PC-3 (cell line): ENCODE measurements around the gene CCDC197. TPM values are rescaled to one million over a fixed set of nuclear protein-coding genes. Genes with fewer than 3 reads are reported as not detected.

Source experiments
- ATAC-seq: fragments of 200-7000 bp; cut with Tn5 transposase; 2 replicates; pipeline ENCODE4 v1.9.1; 2020; ENCODE audit warnings: mild to moderate bottlenecking, moderate library complexity
- BruUV-seq: library from RNA; stranded (reverse); fragments of 400-500 nt; replicated peaks from 2 replicates; lab custom pipeline; 2021; lab: Mats Ljungman, UMichigan
- CTCF ChIA-PET: fragments of 300-600 bp; sonication (Branson Sonifier 250); formaldehyde crosslinking; loops from one replicate; lab custom pipeline; 2022; ENCODE audit warnings: antibody characterized with exemption; lab: Charles Lee
- POLR2A ChIA-PET: fragments of 300-600 bp; sonication (Branson Sonifier 250); formaldehyde crosslinking; loops from one replicate; lab custom pipeline; 2022; ENCODE audit warnings: antibody characterized with exemption; ENCODE audit not compliant: unreplicated experiment; lab: Charles Lee
- DNase-seq: peaks from one replicate; pipeline ENCODE4 v3.0.0-alpha.2; 2015
- H2AFZ ChIP-seq: fragments of 300-600 bp; sonication (generic); 2 replicates; pipeline ENCODE4 v1.6.0; 2016; ENCODE audit warnings: antibody characterized with exemption, low read length
- H3F3A ChIP-seq: fragments of 300-600 bp; sonication (generic); one replicate; pipeline ENCODE4 v1.6.0; 2017; ENCODE audit warnings: antibody characterized with exemption, low read length, control low read depth, mild to moderate bottlenecking; ENCODE audit not compliant: unreplicated experiment
- H3K27ac ChIP-seq: fragments of 300-600 bp; sonication (generic); 2 replicates; pipeline ENCODE4 v1.5.1; 2016; ENCODE audit warnings: mild to moderate bottlenecking, low read length
- H3K27me3 ChIP-seq: fragments of 300-600 bp; sonication (generic); 2 replicates; pipeline ENCODE4 v1.6.1; 2016; ENCODE audit warnings: low read length, mixed read lengths
- H3K36me3 ChIP-seq: fragments of 300-600 bp; sonication (generic); 2 replicates; pipeline ENCODE4 v1.6.1; 2016; ENCODE audit warnings: low read depth, mixed run types, low read length, mixed read lengths
- H3K4me1 ChIP-seq: fragments of 300-600 bp; sonication (generic); 2 replicates; pipeline ENCODE4 v1.5.1; 2016; ENCODE audit warnings: low read length; ENCODE audit not compliant: insufficient read depth
- H3K4me2 ChIP-seq: fragments of 300-600 bp; sonication (generic); 2 replicates; pipeline ENCODE4 v1.6.0; 2016; ENCODE audit warnings: low read length
- H3K4me3 ChIP-seq: fragments of 300-600 bp; sonication (generic); 2 replicates; pipeline ENCODE4 v1.5.1; 2016; ENCODE audit warnings: mild to moderate bottlenecking, low read length, mixed read lengths
- H3K79me2 ChIP-seq: fragments of 300-600 bp; sonication (generic); 2 replicates; pipeline ENCODE4 v1.6.1; 2017; ENCODE audit warnings: low read length, mixed read lengths
- H3K9ac ChIP-seq: fragments of 300-600 bp; sonication (generic); 2 replicates; pipeline ENCODE4 v1.6.0; 2016; ENCODE audit warnings: mild to moderate bottlenecking, low read length
- H3K9me2 ChIP-seq: fragments of 300-600 bp; sonication (generic); replicated peaks from 2 replicates; pipeline ENCODE4 v1.6.1; 2016; ENCODE audit warnings: mixed run types, low read length, mixed read lengths
- H3K9me3 ChIP-seq: fragments of 300-600 bp; sonication (generic); 2 replicates; pipeline ENCODE4 v1.6.1; 2016; ENCODE audit warnings: low read length, mixed read lengths
- H4K20me1 ChIP-seq: fragments of 300-600 bp; sonication (generic); 2 replicates; pipeline ENCODE4 v1.6.1; 2016; ENCODE audit warnings: low read length, mixed read lengths
- CTCF ChIP-seq: fragments of 300-600 bp; sonication (generic); conservative IDR thresholded peaks from 2 replicates; pipeline ENCODE4 v1.5.1; 2017; ENCODE audit warnings: antibody characterized with exemption, low read depth, mild to moderate bottlenecking, low read length
- EZH2 ChIP-seq: fragments of 300-600 bp; sonication (generic); IDR thresholded peaks from one replicate; pipeline ENCODE4 v1.6.1; 2017; ENCODE audit warnings: antibody characterized with exemption, mild to moderate bottlenecking, low read length; ENCODE audit not compliant: unreplicated experiment
- EZH2phosphoT487 ChIP-seq: fragments of 300-600 bp; sonication (generic); IDR thresholded peaks from 2 replicates; pipeline ENCODE4 v1.6.1; 2018; ENCODE audit warnings: mild to moderate bottlenecking, antibody characterized with exemption, low read length, borderline replicate concordance
- intact Hi-C: fragments of 100-400 bp; cut with micrococcal nuclease; formaldehyde crosslinking; loops from 2 replicates; pipeline ENCODE4 v1.9.0; 2023
- microRNA-seq: library from miRNA; unstranded; fragments of <30 nt; microRNA quantifications from one replicate; pipeline ENCODE4 v1.1.0, GENCODE V29; 2020; ENCODE audit not compliant: unreplicated experiment
- total RNA-seq: library from RNA; depleted of rRNA; stranded (reverse); fragments of >200 nt; gene quantifications from 2 replicates; pipeline ENCODE4 v1.2.3, GENCODE V29; 2014; rRNA removed

CCDC197 gene
- total RNA-seq, 1 experiment from 2014 or later: not detected

DNA sequence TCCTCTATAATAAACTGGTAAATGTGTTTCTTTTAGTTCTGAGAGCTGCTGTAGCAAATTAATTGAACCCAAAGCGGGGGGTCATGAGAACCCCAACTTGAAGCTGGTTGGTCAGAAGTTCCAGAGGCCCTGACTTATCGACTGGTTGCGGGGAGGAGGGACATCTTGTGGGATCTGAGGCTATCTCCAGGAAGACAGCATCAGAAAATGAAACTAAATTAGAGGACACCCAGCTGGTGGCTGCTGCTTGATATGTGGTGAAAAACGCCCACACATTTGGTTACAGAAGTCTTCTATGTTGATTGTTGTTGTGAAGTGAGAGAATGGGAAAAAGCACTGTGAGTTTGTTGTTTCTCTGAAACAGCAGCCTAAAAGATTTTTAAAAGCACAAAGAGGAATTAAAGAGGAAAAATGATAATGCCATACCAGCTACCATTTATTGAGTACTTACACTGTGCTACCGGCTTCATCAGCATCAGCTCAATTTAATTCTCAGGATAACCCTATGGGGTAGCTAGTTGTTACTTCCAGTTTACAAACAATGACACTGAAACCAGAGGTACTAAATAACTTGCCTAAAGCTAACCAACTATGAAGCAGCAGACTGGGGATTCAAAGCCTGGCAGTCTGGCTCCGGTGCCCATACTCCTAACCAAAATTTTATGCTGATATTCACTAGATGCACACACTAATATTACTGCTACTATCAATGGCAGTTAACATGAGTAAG, 59.6 kb downstream of the CCDC197 start:
- H3K4me3 ChIP-seq: no peak overlapping the region
- CTCF ChIA-PET: no interaction called here

DNA sequence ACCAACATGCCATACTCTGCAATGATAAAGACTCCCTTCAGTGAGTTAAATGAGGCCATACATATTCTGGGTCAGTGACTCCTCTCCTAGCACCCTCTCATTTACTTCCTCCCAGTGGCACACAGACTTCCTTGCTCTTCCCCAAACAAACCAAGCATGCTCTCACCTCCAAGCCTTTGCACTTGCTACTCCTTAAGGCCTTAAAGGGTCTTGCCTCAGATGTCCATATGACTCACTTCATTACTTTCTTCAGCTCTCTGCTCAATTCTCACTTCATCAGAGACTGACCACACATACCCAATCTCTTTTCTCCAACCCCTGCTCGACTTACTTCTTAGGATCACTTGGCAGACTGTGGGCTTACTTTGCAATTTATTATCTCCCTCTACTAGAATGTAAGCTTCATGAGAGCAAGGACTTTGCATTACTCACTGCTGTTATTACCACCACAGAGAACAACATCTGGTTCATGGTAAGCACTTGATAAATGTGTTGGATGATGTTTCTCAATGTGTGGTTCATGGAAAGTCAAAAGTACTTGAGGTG, 61.1 kb downstream of the CCDC197 start:
- DNase-seq: no peak
- Histone ChIP-seq H3F3A (no peaks in the 10 kb centered on the region), H3K36me3 (peaks cover 71% of the 10 kb centered on the region), H4K20me1 (peaks cover 17% of the 10 kb centered on the region), H3K9me3 (no peaks in the 10 kb centered on the region), H3K79me2 (peaks cover 27% of the 10 kb centered on the region), H3K27ac (no peak overlapping the region), H3K9me2 (no peaks in the 10 kb centered on the region), H3K9ac (no peak overlapping the region), H3K27me3 (no peaks in the 10 kb centered on the region), H2AFZ (no peak overlapping the region), H3K4me2 (no peak overlapping the region), H3K4me3 (no peak overlapping the region), H3K4me1 (peaks cover 7% of the 10 kb centered on the region; the same call in 1 of the 2 replicates)
- BruUV-seq: no TSS peak
- TF ChIP-seq CTCF (no peak), EZH2phosphoT487 (no peak), EZH2 (no peak)
- ChIA-PET CTCF (no interaction called here), POLR2A (no interaction called here)
- no peak for ATAC-seq
- intact Hi-C loops: no loop called here

More for the DNA sequence above, 59.6 kb downstream of the CCDC197 start:
- no peaks in the 10 kb centered on the region for H3F3A ChIP-seq
- intact Hi-C loops: no loop called here
- H2AFZ ChIP-seq: no peak overlapping the region
- no peaks in the 10 kb centered on the region for H3K27me3 ChIP-seq
- ATAC-seq (no peak), DNase-seq (no peak)
- H3K27ac ChIP-seq: no peak overlapping the region
- no peaks in the 10 kb centered on the region for H3K9me2 ChIP-seq
- no peak overlapping the region for H3K4me2 ChIP-seq
- H3K36me3 ChIP-seq: peaks cover 76% of the 10 kb centered on the region
- H3K79me2 ChIP-seq: peaks cover 13% of the 10 kb centered on the region; the same call in 1 of the 2 replicates
- TF ChIP-seq EZH2: no peak
- no peak for TF ChIP-seq CTCF
- no peak overlapping the region for H3K9ac ChIP-seq
- no TSS peak for BruUV-seq
- POLR2A ChIA-PET: interaction anchor here (0.5 kb wide), 1 partner anchor 9 kb away, joined by 3 read pairs; no protein-coding TSS in a partner anchor
- no peaks in the 10 kb centered on the region for H3K4me1 ChIP-seq
- H4K20me1 ChIP-seq: peaks cover 12% of the 10 kb centered on the region
- no peaks in the 10 kb centered on the region for H3K9me3 ChIP-seq

Small RNA genes lying within 50 kb of the gene (microRNA-seq; reads per million reads assigned to microRNA genes)
- not detected for gene MIR4506

Other genes with a start within 250 kb of the CCDC197 start
- 0.04 TPM in 1 of 2 replicates, not detected in the other for gene PRIMA1, start 208.8 kb upstream of the CCDC197 start, total RNA-seq
- gene FAM181A, start 70.0 kb upstream of the CCDC197 start, total RNA-seq: not detected in 2 replicates
- 0.12 and 0.22 TPM in 2 replicates for gene ASB2, start 20.7 kb upstream of the CCDC197 start, total RNA-seq
- 7.7 and 9.0 TPM in 2 replicates for gene OTUB2, start 29.0 kb downstream of the CCDC197 start, total RNA-seq
- gene DDX24, start 83.9 kb downstream of the CCDC197 start, total RNA-seq: 120 and 126 TPM in 2 replicates
- gene IFI27L1, start 84.0 kb downstream of the CCDC197 start, total RNA-seq: 7.8 and 16.9 TPM in 2 replicates
- gene IFI27, start 113.4 kb downstream of the CCDC197 start, total RNA-seq: 4.3 TPM in 1 of 2 replicates, not detected in the other
- 29.3 and 42.7 TPM in 2 replicates for gene IFI27L2, start 132.3 kb downstream of the CCDC197 start, total RNA-seq
- 0.11 TPM in 1 of 2 replicates, not detected in the other for gene PPP4R4, start 177.0 kb downstream of the CCDC197 start, total RNA-seq